ENCODE results near the gene EDDM3A.

The EDDM3A gene

GRCh38 chr14:20790464-20791116, 44.9 kb downstream of the EDDM3A start:
- no peak for DNase-seq

GRCh38 chr14:20791187-20791586, 45.5 kb downstream of the EDDM3A start:
- DNase-seq = no peak

GRCh38 chr14:20791597-20791996, 45.9 kb downstream of the EDDM3A start:
- DNase-seq = no peak

GRCh38 chr14:20792556-20792955, 46.9 kb downstream of the EDDM3A start:
- DNase-seq = no peak

GRCh38 chr14:20794644-20795369, 49.1 kb downstream of the EDDM3A start:
- DNase-seq = no peak

GRCh38 chr14:20797164-20797563, 51.5 kb downstream of the EDDM3A start:
- DNase-seq = no peak

Data from fibroblast of skin of scalp (primary cell).